ENCODE results near the gene SCAMP3.
"Not testable (repeated sequence)": the region's sequence is repeated elsewhere in the genome, so short reads cannot be mapped to it uniquely, and the experiment has no call there.

Gene SCAMP3

DNA sequence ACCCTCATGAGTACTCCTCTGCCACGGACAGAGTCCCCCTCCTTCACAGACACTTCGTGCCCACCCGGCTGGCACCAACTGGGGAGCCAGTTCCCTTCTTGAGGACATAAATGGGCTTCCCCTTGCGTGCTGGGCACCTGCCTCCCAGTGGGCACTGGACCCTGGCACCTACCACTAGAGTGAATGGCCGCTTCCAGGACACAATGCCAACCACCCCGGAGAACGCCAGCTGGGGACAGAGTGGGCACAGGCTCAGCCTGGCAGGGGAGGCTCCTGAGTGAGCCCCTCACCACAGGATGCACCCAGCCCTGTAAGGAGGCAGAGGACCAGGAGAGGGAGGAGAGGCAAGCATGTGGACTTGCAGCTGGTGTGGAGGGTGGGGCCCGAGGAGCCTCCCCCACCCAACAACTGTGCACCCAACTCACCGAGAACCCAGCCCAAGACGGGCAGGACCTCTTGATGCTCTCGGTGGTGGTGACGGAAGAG, 7.9 kb downstream of the SCAMP3 start:
- no peak for DNase-seq

DNA sequence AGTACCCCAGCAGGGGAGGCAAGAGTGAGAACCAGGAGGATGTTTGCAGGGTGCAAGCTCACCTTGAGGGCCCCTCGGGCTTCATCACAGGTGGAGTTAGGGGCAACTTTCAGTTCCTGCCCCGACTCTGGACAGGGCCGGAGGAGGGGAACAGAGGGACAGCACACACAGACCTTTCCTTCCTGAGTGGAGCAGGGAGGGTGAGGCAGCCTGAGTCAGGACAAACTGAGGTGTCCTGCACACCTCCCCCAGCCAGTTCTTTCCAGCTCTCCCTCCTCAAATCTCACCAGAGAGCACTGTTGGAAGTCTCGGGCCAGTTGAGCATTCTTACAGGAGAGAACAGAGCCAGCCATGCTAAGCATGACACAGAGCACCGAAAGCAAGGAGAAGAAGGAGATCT, 8.4 kb downstream of the SCAMP3 start:
- no peak for DNase-seq

DNA sequence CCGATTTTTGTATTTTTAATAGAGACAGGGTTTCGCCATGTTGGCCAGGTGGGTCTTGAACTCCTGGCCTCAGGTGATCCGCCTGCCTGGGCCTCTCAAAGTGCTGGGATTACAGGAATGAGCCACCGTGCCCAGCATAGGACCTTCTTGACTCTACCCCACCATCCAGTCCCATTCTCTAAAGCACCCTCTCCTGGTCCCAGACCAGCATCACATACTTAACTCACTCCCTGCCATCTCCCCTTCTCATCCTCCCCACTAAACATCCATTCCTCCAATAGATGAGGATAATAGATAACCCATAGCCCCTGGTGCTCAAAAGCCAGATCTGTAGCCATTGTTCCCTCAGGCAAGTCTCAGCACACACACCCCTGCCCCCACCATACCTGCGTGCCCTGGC, 9.0 kb downstream of the SCAMP3 start:
- DNase-seq = no peak

DNA sequence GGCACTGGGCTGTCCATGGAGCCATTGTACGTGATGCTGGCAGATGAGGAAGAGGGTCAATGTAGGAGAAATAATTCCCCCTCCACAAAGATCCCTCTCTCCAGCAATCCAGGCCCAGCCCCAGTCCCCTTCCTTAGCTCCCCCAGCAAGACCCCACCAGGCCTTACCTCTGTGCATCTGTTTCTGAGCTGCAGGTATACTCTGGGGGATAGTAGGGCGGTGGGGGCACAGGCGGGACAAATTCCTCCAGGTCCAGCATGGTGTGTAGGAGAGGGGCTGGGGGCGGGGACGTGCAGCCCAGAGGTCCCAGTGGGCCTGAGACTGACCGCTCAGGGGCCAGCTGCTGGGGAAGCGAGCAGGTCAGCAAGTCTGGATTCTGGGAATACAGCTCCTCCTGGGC, 10.6 kb downstream of the SCAMP3 start:
- no peak for DNase-seq

DNA sequence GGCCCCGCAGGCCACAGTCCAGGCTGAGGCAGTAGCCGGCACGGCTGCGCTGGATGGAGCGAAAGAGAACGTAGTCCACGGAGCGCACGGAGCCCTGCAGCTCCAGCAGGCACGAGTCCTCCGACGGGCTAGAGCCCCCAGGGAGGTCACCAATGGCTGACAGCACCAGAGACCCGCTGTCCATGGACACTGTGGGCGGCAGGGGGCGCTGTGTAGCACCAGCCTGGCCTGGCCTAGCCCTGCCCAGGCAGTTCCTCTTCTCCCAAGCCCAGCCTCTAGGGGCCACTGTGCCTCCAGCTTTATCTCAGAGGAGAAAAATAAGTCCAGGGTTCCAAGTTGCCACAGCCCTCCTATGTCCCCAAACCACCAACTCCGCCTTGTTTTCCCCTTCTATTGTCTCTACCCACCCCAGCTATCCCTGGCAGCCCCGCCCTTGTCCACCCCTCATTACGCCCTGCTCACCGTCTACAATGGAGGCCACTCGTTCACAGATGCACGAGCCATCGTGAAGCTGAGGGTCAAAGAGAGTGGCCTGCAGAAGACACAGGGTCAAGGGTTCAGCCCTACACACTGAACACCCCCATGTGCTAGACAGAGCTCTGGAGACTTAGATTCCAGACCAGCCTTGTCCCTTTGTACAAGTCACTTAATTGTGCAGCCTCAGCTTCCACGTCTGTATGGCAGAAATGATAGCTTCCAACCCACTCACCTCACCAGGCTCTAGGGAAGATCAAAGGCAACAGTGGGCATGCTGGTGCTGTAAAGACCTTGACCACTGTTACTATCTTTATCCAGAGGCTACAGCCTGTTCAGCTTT, 11.3 kb downstream of the SCAMP3 start:
- DNase-seq = peak; percentile 84

- no peak for DNase-seq
Observed at GRCh38 chr1:155250246-155250632, 11.9 kb downstream of the SCAMP3 start.

- DNase-seq = no peak
Observed at GRCh38 chr1:155247667-155248553, 14.2 kb downstream of the SCAMP3 start.

GRCh38 chr1:155246796-155247195, 15.4 kb downstream of the SCAMP3 start:
- DNase-seq = not testable (repeated sequence)

DNA sequence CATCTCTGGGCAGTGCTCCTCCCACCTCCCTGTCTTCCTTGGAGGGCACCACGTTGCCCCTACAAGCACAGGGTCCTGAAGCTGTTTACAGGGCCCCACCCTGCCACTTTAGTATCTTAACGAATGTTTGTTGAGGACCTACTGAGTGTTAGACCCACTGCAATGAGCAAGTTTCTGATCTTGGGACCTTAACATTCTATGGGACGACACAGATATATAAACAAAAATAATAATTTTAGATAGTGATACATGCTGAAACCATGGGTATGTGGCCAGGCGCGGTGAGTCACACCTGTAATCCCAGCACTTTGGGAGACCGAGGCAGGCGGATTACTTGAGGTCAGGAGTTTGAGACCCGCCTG, 17.0 kb downstream of the SCAMP3 start:
- DNase-seq = no peak

DNA sequence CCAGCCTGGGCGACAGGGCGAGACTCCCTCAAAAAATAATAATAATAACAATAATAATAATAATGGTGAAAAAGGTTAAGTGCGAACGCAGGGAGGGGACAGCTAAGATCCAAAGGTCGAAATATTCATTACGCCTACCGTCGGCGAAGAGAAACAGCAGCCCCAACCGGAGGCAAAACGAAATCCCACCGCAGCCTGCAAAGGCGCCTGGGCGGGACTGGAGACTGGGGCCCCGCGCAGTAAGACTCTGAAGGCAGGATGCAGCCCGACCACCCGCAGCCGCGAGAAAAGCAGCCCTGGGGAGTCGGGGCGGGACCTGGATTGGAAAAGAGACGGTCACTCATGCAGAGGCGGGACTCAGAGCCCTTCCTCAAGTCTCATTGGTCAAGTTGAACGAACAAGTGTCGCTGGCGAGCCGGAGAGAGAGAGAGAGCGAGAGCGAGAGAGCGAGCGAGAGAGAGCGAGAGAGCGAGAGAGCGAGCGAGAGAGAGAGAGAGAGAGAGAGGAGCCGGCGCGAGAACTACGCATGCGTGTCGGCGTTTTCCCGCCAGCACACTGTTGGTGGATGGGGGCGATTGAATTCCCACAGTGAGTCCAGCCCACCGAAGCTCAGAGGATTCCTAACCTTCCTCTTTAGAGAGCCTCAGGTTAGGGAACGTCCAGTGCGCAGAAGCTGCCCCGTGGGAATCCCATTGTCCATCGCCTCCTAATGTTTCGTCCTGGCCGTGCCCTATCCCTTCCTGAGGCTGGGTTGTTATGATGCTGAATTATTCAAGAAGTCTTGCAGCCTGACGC, 17.6 kb downstream of the SCAMP3 start:
- DNase-seq = peak; percentile 98

- no peak for DNase-seq
Observed at GRCh38 chr1:155242805-155243358, 19.3 kb downstream of the SCAMP3 start.

DNA sequence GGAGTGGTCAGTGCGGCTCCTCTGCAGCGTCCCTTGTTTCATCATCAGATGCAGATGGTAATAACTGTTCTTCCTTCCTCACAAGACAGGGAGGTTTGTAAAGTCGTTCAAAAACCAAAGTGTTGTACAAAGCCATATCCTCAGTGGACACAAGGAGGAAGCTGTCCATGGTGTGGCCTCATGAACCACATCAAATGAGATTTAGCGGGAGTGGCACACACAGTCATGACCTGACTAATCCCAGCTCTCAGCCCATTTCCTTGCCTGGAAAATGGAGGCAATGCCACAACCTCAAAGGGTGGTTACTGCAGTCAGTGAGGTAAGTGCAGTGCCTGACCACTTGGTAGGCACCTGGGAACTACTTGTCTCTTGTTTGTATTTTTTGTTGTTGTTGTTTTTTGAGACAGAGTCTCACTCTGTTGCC, 20.3 kb downstream of the SCAMP3 start:
- no peak for DNase-seq

DNA sequence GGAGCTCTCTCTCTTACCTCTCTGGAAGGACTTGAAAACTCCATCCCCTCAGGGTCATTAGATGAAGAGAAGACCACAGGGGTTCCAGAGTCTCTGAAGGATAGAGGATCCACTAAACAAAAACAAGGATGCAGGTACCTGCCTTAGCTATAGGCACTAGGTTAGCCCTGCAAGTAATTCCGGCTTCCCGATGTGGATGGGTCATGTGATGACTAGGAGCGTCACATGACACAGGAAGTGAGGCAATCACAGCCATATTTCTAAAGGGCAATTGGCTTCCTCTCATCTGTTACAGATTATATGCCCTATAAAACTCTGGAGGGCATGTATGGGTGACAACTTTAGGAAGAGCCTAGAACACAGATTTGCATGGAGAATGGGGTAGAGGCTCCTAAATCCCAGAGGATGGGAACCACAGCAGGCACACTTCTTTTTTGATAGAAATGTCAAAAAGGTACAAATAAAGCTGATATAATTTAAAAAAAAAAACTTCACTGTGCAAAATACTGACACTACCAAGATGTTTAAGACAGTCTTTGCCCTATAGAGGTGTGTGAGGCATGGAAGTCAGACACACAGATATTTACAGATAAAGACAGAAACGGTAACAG, 21.0 kb downstream of the SCAMP3 start:
- DNase-seq = peak; percentile 81

GRCh38 chr1:155236451-155236850, 25.7 kb downstream of the SCAMP3 start:
- DNase-seq = no peak

DNA sequence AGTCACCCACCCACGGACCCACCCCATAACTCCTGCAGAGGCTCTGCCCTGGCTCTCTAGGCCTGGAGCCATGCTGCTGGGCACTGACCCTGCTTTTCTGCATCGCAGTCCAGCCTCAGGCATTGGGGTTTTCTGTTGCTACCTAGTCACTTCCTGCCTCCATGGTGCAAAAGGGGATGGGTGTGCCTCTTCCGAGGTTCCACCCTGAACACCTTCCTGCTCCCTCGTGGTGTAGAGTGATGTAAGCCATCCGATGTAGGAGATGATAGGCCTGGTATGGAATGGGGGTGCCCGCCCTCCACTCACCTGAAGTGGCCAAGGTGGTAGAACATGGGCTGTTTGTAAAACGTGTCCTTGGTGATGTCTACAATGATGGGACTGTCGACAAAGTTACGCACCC, 26.8 kb downstream of the SCAMP3 start:
- not testable (repeated sequence) for DNase-seq

DNA sequence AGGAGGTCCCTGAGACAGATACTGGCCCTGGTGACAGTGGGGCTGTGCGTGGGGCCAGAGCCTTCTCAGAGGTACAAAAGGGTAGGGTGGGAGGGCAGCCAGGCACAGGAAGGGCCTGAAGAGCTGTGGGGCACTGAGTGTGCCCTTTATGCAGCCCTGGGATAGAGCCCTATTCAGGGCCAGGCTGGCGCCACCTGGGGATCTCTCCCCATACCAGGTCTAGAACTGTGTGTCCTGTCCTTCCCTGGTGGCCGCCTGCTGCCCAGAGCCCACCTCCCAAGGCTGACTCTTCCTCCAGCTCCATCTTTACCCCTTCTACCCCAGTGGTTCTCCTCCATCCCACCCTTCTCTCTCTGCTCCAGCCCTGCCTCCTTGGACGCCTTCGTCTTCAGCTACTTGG, 28.7 kb downstream of the SCAMP3 start:
- not testable (repeated sequence) for DNase-seq

DNA sequence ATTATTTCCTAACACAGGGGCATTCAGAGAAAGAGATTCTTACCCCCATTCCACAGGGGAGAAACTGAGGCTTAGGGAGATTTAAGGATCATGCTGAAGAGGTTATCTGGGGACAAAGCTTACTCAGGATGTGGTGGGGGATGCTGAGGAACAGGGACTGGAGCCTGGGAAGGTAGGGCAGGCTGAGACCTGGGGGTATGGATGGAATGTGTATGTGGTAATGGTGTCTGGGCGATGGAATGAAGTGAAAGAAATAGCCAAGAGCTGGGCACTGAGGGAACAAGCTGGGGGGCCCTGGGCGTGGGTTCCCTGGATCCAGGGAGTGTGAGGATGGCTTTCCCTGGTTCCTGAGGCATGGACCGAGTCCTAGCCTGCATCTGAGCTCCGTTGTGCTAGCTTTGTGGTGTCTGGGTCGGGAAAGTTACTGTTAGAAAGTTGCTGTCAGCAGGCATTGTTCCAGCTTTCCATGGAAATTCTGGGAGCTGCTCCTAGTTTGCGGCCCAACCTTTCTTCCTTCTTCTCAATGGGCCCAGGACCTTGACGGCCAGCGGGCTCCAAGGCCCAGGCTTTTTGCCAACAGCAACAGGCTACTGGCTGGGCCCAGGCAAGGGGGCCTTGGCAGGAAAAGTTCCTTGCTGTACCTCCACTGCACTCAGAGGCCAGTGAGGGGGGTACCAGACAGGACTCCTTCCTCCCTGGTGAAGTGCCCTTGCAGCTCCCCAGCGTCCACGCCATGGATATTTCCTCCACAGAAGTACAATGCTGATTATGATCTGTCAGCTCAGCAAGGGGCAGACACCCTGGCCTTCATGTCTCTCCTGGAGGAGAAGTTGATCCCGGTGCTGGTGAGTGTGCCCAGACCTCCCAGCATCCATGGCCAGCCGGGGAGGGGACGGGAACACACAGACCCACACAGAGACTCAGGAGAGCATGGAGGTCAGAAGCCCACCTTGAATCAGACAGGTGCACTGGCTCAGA, 29.9 kb downstream of the SCAMP3 start:
- not testable (repeated sequence) for DNase-seq

GRCh38 chr1:155231302-155231701, 30.9 kb downstream of the SCAMP3 start:
- not testable (repeated sequence) for DNase-seq

DNA sequence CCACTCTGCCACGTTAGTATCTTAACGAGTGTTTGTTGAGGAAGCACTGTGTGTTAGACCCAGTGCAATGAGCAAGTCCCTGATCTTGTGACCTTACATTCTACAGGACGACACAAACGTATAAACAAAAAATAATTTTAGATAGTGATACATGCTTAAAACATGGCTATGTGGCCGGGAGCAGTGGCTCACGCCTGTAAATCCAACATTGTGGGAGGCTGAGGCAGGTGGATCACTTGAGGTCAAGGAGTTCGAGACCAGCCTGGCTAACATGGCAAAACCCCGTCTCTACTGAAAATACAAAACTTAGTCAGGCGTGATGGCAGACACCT, 34.1 kb downstream of the SCAMP3 start:
- no peak for DNase-seq

GRCh38 chr1:155227261-155228095, 34.7 kb downstream of the SCAMP3 start:
- peak; percentile 100 for DNase-seq

Data from NCI-H748 treated with DMSO at 0.1 percent for 48 hours (cell line).